ENCODE data around the gene NEGR1. TPM values are rescaled to one million over a fixed set of nuclear protein-coding genes. Genes with fewer than 3 reads are reported as not detected.

The NEGR1 gene
- total RNA-seq, 2 donors from 2014 or later = not detected

GRCh38 chr1:71623888-71624287 lies 658.5 kb downstream of the NEGR1 start:
- ATAC-seq (no peak), DNase-seq (ENCODE audit: low spot score) (no peak)
- peaks cover 12% of the 10 kb centered on the region for H3K9me3 Mint-ChIP-seq
- H3K4me1 Mint-ChIP-seq (ENCODE audit: low read depth in 2 of 2) = no peaks in the 10 kb centered on the region
- no peak overlapping the region for H3K27ac Mint-ChIP-seq
- no peak overlapping the region for H3K4me3 Mint-ChIP-seq
- no peaks in the 10 kb centered on the region for H3K27me3 Mint-ChIP-seq
- no peaks in the 10 kb centered on the region for H3K36me3 Mint-ChIP-seq

GRCh38 chr1:71621785-71622184 lies 660.6 kb downstream of the NEGR1 start:
- no peaks in the 10 kb centered on the region for H3K36me3 Mint-ChIP-seq
- no peak overlapping the region for H3K27ac Mint-ChIP-seq
- DNase-seq (ENCODE audit: low spot score) (no peak), ATAC-seq (no peak)
- H3K27me3 Mint-ChIP-seq = no peaks in the 10 kb centered on the region
- no peaks in the 10 kb centered on the region for H3K4me1 Mint-ChIP-seq (ENCODE audit: low read depth in 2 of 2)
- H3K4me3 Mint-ChIP-seq = no peak overlapping the region
- peaks cover 12% of the 10 kb centered on the region for H3K9me3 Mint-ChIP-seq

DNA sequence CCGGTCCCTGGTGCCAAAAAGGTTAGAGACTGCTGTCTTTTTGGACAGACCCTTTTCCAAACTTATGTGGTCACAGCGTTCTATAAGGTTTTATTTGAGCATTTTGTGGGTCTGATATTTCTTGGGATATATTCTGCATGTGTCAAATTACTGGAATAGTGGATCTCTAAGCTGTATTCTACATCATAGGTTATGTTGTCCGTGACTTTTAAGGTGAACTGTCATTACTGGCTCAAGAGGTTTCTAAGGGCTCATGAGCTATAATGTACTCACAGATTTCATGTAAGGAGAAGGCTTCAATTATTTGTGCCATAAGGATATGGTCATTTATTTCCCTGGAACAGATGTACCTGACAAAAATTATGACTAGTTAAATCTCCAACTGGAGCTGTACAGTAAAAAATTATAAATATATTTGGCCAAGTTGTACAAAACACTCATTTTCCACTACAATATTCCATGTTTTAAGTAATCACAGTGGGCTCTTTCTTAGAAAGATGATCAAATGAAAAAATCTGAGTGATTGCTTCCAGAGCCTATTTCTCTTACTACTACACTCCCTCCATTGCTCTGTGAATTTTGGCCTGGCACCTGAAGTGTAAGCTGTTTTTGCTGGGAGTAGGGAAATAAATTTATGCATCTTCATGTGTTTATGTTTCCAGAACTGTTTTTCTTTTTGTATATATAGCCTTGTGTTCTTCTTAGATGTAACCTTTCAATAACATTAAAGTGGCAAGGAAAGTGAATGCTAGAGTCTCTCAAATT lies 663.4 kb downstream of the NEGR1 start:
- Mint-ChIP-seq H3K9me3 (peaks cover 13% of the 10 kb centered on the region), H3K4me3 (no peak overlapping the region), H3K27ac (no peak overlapping the region), H3K4me1 (ENCODE audit: low read depth in 2 of 2) (no peaks in the 10 kb centered on the region), H3K27me3 (no peaks in the 10 kb centered on the region), H3K36me3 (no peaks in the 10 kb centered on the region)
- ATAC-seq (no peak), DNase-seq (ENCODE audit: low spot score) (no peak)

DNA sequence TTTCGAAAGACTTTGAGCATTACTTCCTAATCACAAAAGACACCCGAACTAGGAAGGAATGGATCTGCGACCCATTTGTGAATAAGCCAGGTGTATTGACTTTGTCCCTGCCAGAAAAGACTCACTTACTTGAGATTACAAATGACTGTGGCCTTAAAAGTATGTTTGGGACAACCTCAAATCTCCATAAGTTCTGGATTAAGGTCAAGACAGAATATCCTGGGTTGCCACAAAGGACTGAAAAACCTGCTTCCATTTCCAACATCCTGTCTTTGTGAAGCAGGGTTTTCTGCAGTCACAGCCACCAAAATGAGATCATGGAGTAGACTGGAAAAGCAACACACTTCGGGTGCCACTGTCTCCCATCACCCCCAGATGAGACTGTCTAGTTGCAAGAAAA lies 664.1 kb downstream of the NEGR1 start:
- H3K4me1 Mint-ChIP-seq (ENCODE audit: low read depth in 2 of 2) = no peaks in the 10 kb centered on the region
- no peak for ATAC-seq

DNA sequence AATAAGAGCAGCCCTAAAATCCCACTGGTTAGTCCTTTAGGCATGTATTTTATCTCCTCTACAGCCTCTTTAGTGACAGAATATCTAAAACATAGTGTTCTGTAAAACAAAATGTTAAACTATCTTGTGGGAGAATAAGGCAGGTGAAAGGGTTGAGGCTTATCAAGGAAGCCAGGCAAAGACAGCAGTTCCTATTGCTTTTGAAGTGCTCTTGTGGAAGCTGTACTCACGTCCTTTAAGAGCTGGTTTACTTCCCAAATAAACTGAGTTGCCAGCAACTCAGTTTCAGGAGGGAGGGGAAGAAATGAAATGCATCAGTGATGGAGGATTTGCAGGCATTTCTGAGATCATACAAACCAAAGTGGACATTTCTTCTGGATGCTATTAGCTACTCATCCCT lies 671.9 kb downstream of the NEGR1 start:
- Mint-ChIP-seq H3K4me1 (ENCODE audit: low read depth in 2 of 2) (no peaks in the 10 kb centered on the region), H3K4me3 (no peak overlapping the region), H3K27me3 (no peaks in the 10 kb centered on the region), H3K27ac (no peak overlapping the region), H3K9me3 (peaks cover 22% of the 10 kb centered on the region), H3K36me3 (peaks cover 9% of the 10 kb centered on the region)
- DNase-seq (ENCODE audit: low spot score) = no peak
- ATAC-seq = no peak

More for the DNA sequence above, 664.1 kb downstream of the NEGR1 start:
- no peak overlapping the region for H3K27ac Mint-ChIP-seq
- H3K27me3 Mint-ChIP-seq = no peaks in the 10 kb centered on the region
- peaks cover 9% of the 10 kb centered on the region for H3K9me3 Mint-ChIP-seq
- DNase-seq (ENCODE audit: low spot score) = no peak
- H3K36me3 Mint-ChIP-seq = no peaks in the 10 kb centered on the region
- no peak overlapping the region for H3K4me3 Mint-ChIP-seq

DNA sequence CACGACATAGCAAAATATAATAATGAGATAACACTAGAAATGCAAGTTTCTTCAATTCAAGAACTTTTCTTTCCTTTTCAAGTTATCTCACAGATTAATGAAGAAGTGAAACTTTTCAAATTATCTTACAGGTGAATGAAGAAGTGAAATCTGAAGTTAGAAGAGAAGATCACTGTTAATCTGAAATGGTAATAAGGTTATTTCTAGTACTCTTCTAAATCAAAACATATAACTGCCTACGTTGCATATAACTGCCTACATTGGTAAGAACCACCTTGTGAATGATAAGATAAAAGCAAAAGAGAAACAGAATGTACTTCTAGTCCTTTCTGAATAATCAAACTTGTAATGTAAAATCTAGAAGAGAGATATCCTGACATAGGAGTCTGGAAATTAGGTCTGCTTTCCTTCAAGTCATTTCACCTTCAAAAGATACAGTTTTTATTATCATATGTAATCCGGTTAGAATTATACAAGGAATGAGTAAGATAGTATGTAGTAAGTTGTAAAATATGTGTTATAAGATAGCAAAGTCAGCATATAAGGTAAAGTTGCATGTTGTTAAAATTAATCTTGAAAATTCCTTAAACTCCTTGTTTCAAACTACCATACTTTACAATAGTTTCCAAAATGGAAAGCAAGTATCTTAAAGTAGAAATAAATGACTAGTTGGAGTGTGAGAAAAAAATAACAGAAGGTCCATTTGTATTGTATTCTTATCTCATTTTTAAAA lies 679.1 kb downstream of the NEGR1 start:
- no peaks in the 10 kb centered on the region for H3K4me1 Mint-ChIP-seq (ENCODE audit: low read depth in 2 of 2)
- no peaks in the 10 kb centered on the region for H3K27me3 Mint-ChIP-seq
- peaks cover 9% of the 10 kb centered on the region for H3K9me3 Mint-ChIP-seq
- ATAC-seq (no peak), DNase-seq (ENCODE audit: low spot score) (no peak)
- no peak overlapping the region for H3K27ac Mint-ChIP-seq
- H3K4me3 Mint-ChIP-seq = no peak overlapping the region
- no peaks in the 10 kb centered on the region for H3K36me3 Mint-ChIP-seq

- Mint-ChIP-seq H3K4me3 (no peak overlapping the region), H3K36me3 (no peaks in the 10 kb centered on the region), H3K27me3 (no peaks in the 10 kb centered on the region), H3K4me1 (ENCODE audit: low read depth in 2 of 2) (no peaks in the 10 kb centered on the region), H3K27ac (no peak overlapping the region), H3K9me3 (peaks cover 9% of the 10 kb centered on the region)
- no peak for DNase-seq (ENCODE audit: low spot score)
- no peak for ATAC-seq
Measured at GRCh38 chr1:71600023-71600422, 682.3 kb downstream of the NEGR1 start.

DNA sequence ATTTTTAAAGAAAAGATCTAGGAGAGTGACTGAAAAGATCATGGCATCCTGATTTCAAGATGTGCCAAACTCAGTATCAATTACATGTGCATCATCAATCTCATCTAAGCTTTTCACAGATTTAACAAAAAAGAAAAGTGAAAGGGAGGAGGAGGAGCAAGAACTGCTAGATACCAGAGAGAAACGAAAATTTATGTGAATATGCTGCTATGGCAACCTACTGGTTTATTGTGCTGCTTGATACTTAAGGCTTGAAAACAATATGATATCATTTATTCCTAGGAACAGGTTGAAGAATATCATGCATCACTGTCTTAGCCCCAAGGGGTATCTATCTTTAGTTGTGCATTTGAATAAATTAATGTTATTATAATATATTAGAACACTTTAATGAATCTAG lies 683.0 kb downstream of the NEGR1 start:
- Mint-ChIP-seq H3K4me3 (no peak overlapping the region), H3K27me3 (no peaks in the 10 kb centered on the region), H3K9me3 (peaks cover 9% of the 10 kb centered on the region), H3K4me1 (ENCODE audit: low read depth in 2 of 2) (no peaks in the 10 kb centered on the region), H3K36me3 (no peaks in the 10 kb centered on the region), H3K27ac (no peak overlapping the region)
- no peak for ATAC-seq
- DNase-seq (ENCODE audit: low spot score) = no peak

- H3K27me3 Mint-ChIP-seq = no peaks in the 10 kb centered on the region
- H3K27ac Mint-ChIP-seq = no peak overlapping the region
- no peaks in the 10 kb centered on the region for H3K4me1 Mint-ChIP-seq (ENCODE audit: low read depth in 2 of 2)
- DNase-seq (ENCODE audit: low spot score) (no peak), ATAC-seq (no peak)
- H3K9me3 Mint-ChIP-seq = peaks cover 6% of the 10 kb centered on the region
- H3K36me3 Mint-ChIP-seq = no peaks in the 10 kb centered on the region
- no peak overlapping the region for H3K4me3 Mint-ChIP-seq
Measured at GRCh38 chr1:71593523-71593922, 688.8 kb downstream of the NEGR1 start.

GRCh38 chr1:71592646-71593274 lies 689.6 kb downstream of the NEGR1 start:
- Mint-ChIP-seq H3K9me3 (peaks cover 6% of the 10 kb centered on the region), H3K4me1 (ENCODE audit: low read depth in 2 of 2) (no peaks in the 10 kb centered on the region), H3K4me3 (no peak overlapping the region), H3K36me3 (no peaks in the 10 kb centered on the region), H3K27ac (no peak overlapping the region), H3K27me3 (no peaks in the 10 kb centered on the region)
- DNase-seq (ENCODE audit: low spot score) = no peak
- ATAC-seq = no peak

GRCh38 chr1:71589005-71589404 lies 693.3 kb downstream of the NEGR1 start:
- H3K4me1 Mint-ChIP-seq (ENCODE audit: low read depth in 2 of 2) = no peaks in the 10 kb centered on the region
- no peak overlapping the region for H3K27ac Mint-ChIP-seq
- no peaks in the 10 kb centered on the region for H3K27me3 Mint-ChIP-seq
- H3K36me3 Mint-ChIP-seq = no peaks in the 10 kb centered on the region
- DNase-seq (ENCODE audit: low spot score) = no peak
- peaks cover 6% of the 10 kb centered on the region for H3K9me3 Mint-ChIP-seq
- no peak overlapping the region for H3K4me3 Mint-ChIP-seq
- no peak for ATAC-seq

- Mint-ChIP-seq H3K27ac (no peak overlapping the region), H3K27me3 (no peaks in the 10 kb centered on the region), H3K9me3 (peaks cover 6% of the 10 kb centered on the region), H3K36me3 (no peaks in the 10 kb centered on the region), H3K4me1 (ENCODE audit: low read depth in 2 of 2) (no peaks in the 10 kb centered on the region), H3K4me3 (no peak overlapping the region)
- ATAC-seq (no peak), DNase-seq (ENCODE audit: low spot score) (no peak)
Measured at GRCh38 chr1:71587961-71588360, 694.4 kb downstream of the NEGR1 start.

GRCh38 chr1:71586030-71586429 lies 696.3 kb downstream of the NEGR1 start:
- Mint-ChIP-seq H3K27ac (no peak overlapping the region), H3K27me3 (no peaks in the 10 kb centered on the region), H3K36me3 (no peaks in the 10 kb centered on the region), H3K9me3 (peaks cover 6% of the 10 kb centered on the region), H3K4me3 (no peak overlapping the region), H3K4me1 (ENCODE audit: low read depth in 2 of 2) (no peaks in the 10 kb centered on the region)
- ATAC-seq (no peak), DNase-seq (ENCODE audit: low spot score) (no peak)

DNA sequence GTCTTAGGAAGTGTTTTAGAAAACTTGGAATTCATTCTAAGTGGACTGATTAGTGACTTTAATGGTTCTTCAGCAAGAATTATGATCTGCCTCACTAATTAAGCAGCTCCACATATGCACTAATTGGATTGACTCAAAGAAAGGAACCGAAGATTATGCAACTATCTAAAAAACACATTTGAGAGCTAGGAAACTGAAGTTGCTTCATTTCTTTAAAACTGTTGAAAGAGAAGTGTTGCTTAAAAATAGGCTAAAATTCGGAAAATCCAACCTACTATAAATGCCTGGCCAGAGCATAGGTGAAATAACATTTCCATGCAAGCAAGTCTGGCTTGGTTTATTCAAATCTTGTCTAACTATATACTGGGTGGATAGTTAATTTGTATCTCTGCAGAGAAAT lies 698.6 kb downstream of the NEGR1 start:
- no peak overlapping the region for H3K27ac Mint-ChIP-seq
- H3K36me3 Mint-ChIP-seq = no peaks in the 10 kb centered on the region
- no peak overlapping the region for H3K4me3 Mint-ChIP-seq
- H3K9me3 Mint-ChIP-seq = no peaks in the 10 kb centered on the region
- H3K27me3 Mint-ChIP-seq = no peaks in the 10 kb centered on the region
- no peak for DNase-seq (ENCODE audit: low spot score)
- no peak for ATAC-seq
- H3K4me1 Mint-ChIP-seq (ENCODE audit: low read depth in 2 of 2) = no peaks in the 10 kb centered on the region

Measured in natural killer cell treated with Interleukin-12 subunit alpha and Interleukin-12 subunit beta and Interleukin-15 and Interleukin-18, amount 100 ng/mL, for 72 hours (primary cell).